Sigmoid colon (tissue), 3 donors: ENCODE results near the gene GK.

ENCODE experiments used
- POLR2A ChIP-seq, 2 donors: fragments of 450-650 bp; IDR thresholded peaks; one replicate each; pipeline ENCODE4 v1.6.1; 2016; ENCODE audit warnings: antibody characterized with exemption in 2 of 2, mild to moderate bottlenecking in 2 of 2, moderate library complexity in 2 of 2
- TF ChIP-seq, protein P1 (sequence below), 4 experiments: fragments of 450-650 bp in 3 of 4; fragments of 200-600 bp in 1 of 4; IDR thresholded peaks; one replicate each; pipeline ENCODE4 v1.5.1; 2016 to 2019; ENCODE audit warnings: antibody characterized with exemption in 4 of 4, mild to moderate bottlenecking in 3 of 4, moderate library complexity in 2 of 4

DNA sequence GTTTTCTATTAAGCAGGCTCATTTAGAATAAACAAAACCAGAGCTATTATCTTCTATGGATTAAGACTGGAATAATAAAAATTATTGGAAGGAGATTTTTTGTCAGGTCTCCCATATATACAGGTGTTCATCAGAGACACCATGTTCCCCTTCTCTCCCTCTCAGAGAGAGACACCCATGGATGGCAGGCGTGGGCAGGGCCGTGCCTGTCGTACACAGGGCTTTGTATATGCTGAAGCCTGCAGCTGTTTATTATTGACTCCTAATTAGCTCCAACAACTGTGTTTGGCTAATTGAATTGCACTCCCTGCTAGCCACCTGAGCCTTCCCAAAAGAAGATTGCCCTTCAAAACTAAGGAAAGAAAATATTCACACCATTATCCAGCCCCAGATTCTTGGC, 81.6 kb downstream of the GK start:
- TF ChIP-seq, protein P1, sequence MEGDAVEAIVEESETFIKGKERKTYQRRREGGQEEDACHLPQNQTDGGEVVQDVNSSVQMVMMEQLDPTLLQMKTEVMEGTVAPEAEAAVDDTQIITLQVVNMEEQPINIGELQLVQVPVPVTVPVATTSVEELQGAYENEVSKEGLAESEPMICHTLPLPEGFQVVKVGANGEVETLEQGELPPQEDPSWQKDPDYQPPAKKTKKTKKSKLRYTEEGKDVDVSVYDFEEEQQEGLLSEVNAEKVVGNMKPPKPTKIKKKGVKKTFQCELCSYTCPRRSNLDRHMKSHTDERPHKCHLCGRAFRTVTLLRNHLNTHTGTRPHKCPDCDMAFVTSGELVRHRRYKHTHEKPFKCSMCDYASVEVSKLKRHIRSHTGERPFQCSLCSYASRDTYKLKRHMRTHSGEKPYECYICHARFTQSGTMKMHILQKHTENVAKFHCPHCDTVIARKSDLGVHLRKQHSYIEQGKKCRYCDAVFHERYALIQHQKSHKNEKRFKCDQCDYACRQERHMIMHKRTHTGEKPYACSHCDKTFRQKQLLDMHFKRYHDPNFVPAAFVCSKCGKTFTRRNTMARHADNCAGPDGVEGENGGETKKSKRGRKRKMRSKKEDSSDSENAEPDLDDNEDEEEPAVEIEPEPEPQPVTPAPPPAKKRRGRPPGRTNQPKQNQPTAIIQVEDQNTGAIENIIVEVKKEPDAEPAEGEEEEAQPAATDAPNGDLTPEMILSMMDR (IDR thresholded peaks at IDR 0.05) = no peak
- TF ChIP-seq POLR2A (IDR thresholded peaks at IDR 0.05) = no peak
